H1 (cell line): ENCODE results near the gene STAG1. TPM values are rescaled to one million over a fixed set of nuclear protein-coding genes. Genes with fewer than 3 reads are reported as not detected.

Experiments
- CTCF ChIA-PET: fragments of 300-600 bp; sonication (Branson Sonifier 250); formaldehyde crosslinking; loops from one replicate; lab custom pipeline; 2021; ENCODE audit not compliant: partially characterized antibody; lab: Charles Lee
- POLR2A ChIA-PET: fragments of 300-600 bp; sonication (Branson Sonifier 250); formaldehyde crosslinking; loops from one replicate; lab custom pipeline; 2021; ENCODE audit warnings: inconsistent platforms; ENCODE audit not compliant: partially characterized antibody; lab: Charles Lee
- DNase-seq, 2 experiments: peaks; one replicate each; pipeline versions ENCODE4 v3.0.0 to v3.0.0-alpha.2; 2010 to 2022; ENCODE audit warnings: low spot score in 2 of 2, low read depth in 1 of 2, mixed read lengths in 1 of 2
- FAIRE-seq: peaks from 2 replicates; lab custom pipeline; 2011; peaks lifted over from hg19 to GRCh38; lab: Jason Lieb, UNC
- H2AFZ ChIP-seq: 2 replicates; pipeline ENCODE4 v1.8.1; 2012; ENCODE audit warnings: low read length, inconsistent platforms
- H2AK5ac ChIP-seq: 2 replicates; pipeline ENCODE4 v1.6.1; 2013; ENCODE audit warnings: low read depth, low read length
- H2BK120ac ChIP-seq: replicated peaks from 2 replicates; pipeline ENCODE3; 2013; ENCODE audit warnings: low read depth, low read length, inconsistent platforms
- H2BK12ac ChIP-seq: 2 replicates; pipeline ENCODE4 v1.6.1; 2013; ENCODE audit warnings: low read depth, low read length
- H2BK15ac ChIP-seq: 2 replicates; pipeline ENCODE4 v1.6.1; 2013; ENCODE audit warnings: low read length
- H2BK20ac ChIP-seq: 2 replicates; pipeline ENCODE4 v1.6.1; 2013; ENCODE audit warnings: low read length
- H2BK5ac ChIP-seq: 2 replicates; pipeline ENCODE4 v1.6.1; 2013; ENCODE audit warnings: low read depth, low read length
- H3K14ac ChIP-seq: 2 replicates; pipeline ENCODE4 v1.6.1; 2013; ENCODE audit warnings: inconsistent platforms; ENCODE audit not compliant: insufficient read length
- H3K18ac ChIP-seq: 2 replicates; pipeline ENCODE4 v1.6.1; 2013; ENCODE audit warnings: low read length; ENCODE audit errors: extremely low read depth
- H3K23ac ChIP-seq: 2 replicates; pipeline ENCODE4 v1.6.1; 2013; ENCODE audit warnings: inconsistent platforms; ENCODE audit not compliant: insufficient read length
- H3K23me2 ChIP-seq: 2 replicates; pipeline ENCODE4 v1.6.1; 2013; ENCODE audit warnings: low read depth, low read length
- H3K27ac ChIP-seq: 2 replicates; pipeline ENCODE4 v1.6.1; 2011; ENCODE audit warnings: low read depth, low read length, inconsistent platforms
- H3K27me3 ChIP-seq, 4 experiments: replicated peaks in 1 of 4; 1 replicate in 1 of 4; 2 replicates in 3 of 4; pipeline versions ENCODE4 v1.6.1 to v1.8.1; 2011 to 2013; ENCODE audit warnings: low read length in 3 of 4, mild to moderate bottlenecking in 3 of 4, inconsistent platforms in 2 of 4, mixed read lengths in 2 of 4, moderate library complexity in 1 of 4; ENCODE audit not compliant: control insufficient read depth in 3 of 4, insufficient read depth in 3 of 4; ENCODE audit errors: extremely low read depth in 1 of 4
- H3K36me3 ChIP-seq, 4 experiments: 2 replicates each; pipeline versions ENCODE4 v1.6.1 to v1.8.1; 2011 to 2013; ENCODE audit warnings: mild to moderate bottlenecking in 4 of 4, low read length in 3 of 4, moderate library complexity in 2 of 4, control low read depth in 1 of 4, inconsistent platforms in 1 of 4; ENCODE audit not compliant: insufficient read depth in 4 of 4, control insufficient read depth in 2 of 4
- H3K4ac ChIP-seq: replicated peaks from 2 replicates; pipeline ENCODE3; 2013; ENCODE audit warnings: low read length, low read depth, mixed read lengths, inconsistent platforms; ENCODE audit not compliant: insufficient read length
- H3K4me1 ChIP-seq, 4 experiments: replicated peaks in 1 of 4; 1 replicate in 1 of 4; 2 replicates in 3 of 4; pipeline versions ENCODE4 v1.6.1 to v1.8.1; 2011 to 2013; ENCODE audit warnings: low read length in 3 of 4, inconsistent platforms in 2 of 4, mixed read lengths in 1 of 4; ENCODE audit not compliant: insufficient read depth in 4 of 4, control insufficient read depth in 3 of 4
- H3K4me2 ChIP-seq, 2 experiments: 2 replicates each; pipeline versions ENCODE4 v1.6.1 to v1.8.1; 2011 to 2013; ENCODE audit warnings: low read depth in 2 of 2, low read length in 2 of 2, control low read depth in 1 of 2, inconsistent platforms in 1 of 2, mild to moderate bottlenecking in 1 of 2; ENCODE audit not compliant: insufficient read depth in 1 of 2
- H3K4me3 ChIP-seq, 4 experiments: fragments of 200-600, 300-600 bp in 1 of 4; sonication (generic), shearing (Covaris generic), sonication (Bioruptor Twin) in 1 of 4; 2 replicates each; pipeline versions ENCODE4 v1.5.1 to v1.8.1; 2011 to 2016; ENCODE audit warnings: low read length in 4 of 4, low read depth in 3 of 4, control low read depth in 2 of 4, inconsistent platforms in 2 of 4, mild to moderate bottlenecking in 2 of 4, mixed read lengths in 1 of 4, moderate library complexity in 1 of 4; ENCODE audit not compliant: insufficient read depth in 2 of 4; ENCODE audit errors: extremely low read depth in 1 of 4
- H3K56ac ChIP-seq: replicated peaks from 2 replicates; pipeline ENCODE3; 2013; ENCODE audit warnings: low read depth, mild to moderate bottlenecking, mixed read lengths, low read length, inconsistent platforms; ENCODE audit not compliant: insufficient read length
- H3K79me1 ChIP-seq: 2 replicates; pipeline ENCODE4 v1.6.1; 2013; ENCODE audit warnings: low read depth, low read length, control low read depth
- H3K79me2 ChIP-seq, 2 experiments: 2 replicates each; pipeline versions ENCODE4 v1.6.1 to v1.8.1; 2012 to 2013; ENCODE audit warnings: low read length in 2 of 2, mild to moderate bottlenecking in 2 of 2, inconsistent platforms in 1 of 2; ENCODE audit not compliant: insufficient read depth in 2 of 2, control insufficient read depth in 1 of 2
- H3K9ac ChIP-seq, 4 experiments: replicated peaks in 1 of 4; 1 replicate in 1 of 4; 2 replicates in 3 of 4; pipeline versions ENCODE4 v1.6.1 to v1.8.1; 2011 to 2013; ENCODE audit warnings: low read depth in 3 of 4, low read length in 3 of 4, control low read depth in 2 of 4, mild to moderate bottlenecking in 2 of 4, moderate library complexity in 2 of 4, inconsistent platforms in 1 of 4; ENCODE audit errors: extremely low read depth in 1 of 4
- H3K9me3 ChIP-seq, 2 experiments: 2 replicates each; pipeline versions ENCODE4 v1.6.1 to v1.8.1; 2012 to 2013; ENCODE audit warnings: mild to moderate bottlenecking in 2 of 2, moderate library complexity in 2 of 2, control low read depth in 1 of 2, inconsistent platforms in 1 of 2, low read depth in 1 of 2, low read length in 1 of 2, mixed read lengths in 1 of 2; ENCODE audit not compliant: insufficient read depth in 2 of 2
- H4K20me1 ChIP-seq, 2 experiments: replicated peaks in 1 of 2; 2 replicates each; pipeline versions ENCODE3 to v1.8.1; 2011 to 2013; ENCODE audit warnings: inconsistent platforms in 2 of 2, low read length in 2 of 2, mild to moderate bottlenecking in 1 of 2; ENCODE audit not compliant: insufficient read depth in 2 of 2, control insufficient read depth in 1 of 2
- H4K5ac ChIP-seq: 2 replicates; pipeline ENCODE4 v1.6.1; 2013; ENCODE audit warnings: low read length, low read depth, mixed read lengths, inconsistent platforms; ENCODE audit not compliant: insufficient read length
- H4K8ac ChIP-seq: 2 replicates; pipeline ENCODE4 v1.8.0; 2013; ENCODE audit warnings: mild to moderate bottlenecking, moderate library complexity, low read length, inconsistent platforms; ENCODE audit not compliant: insufficient read depth; ENCODE audit errors: extremely low read depth
- H4K91ac ChIP-seq: replicated peaks from 2 replicates; pipeline ENCODE3; 2013; ENCODE audit warnings: low read length, mixed read lengths, inconsistent platforms; ENCODE audit not compliant: insufficient read length
- BRCA1 ChIP-seq: IDR thresholded peaks from 2 replicates; pipeline ENCODE4 v1.6.1; 2012; ENCODE audit warnings: low read depth, low read length, improper control_type of control experiment
- CBX5 ChIP-seq: fragments of 300-800, 300-1000 bp; sonication (generic); IDR thresholded peaks from 2 replicates; pipeline ENCODE4 v1.7.1; 2016; ENCODE audit warnings: antibody characterized with exemption, low read length, low read depth
- CTCF ChIP-seq, 3 experiments: IDR thresholded peaks; 1 replicate in 2 of 3; 2 replicates in 1 of 3; pipeline versions ENCODE4 v1.5.1 to v1.6.1; 2011; ENCODE audit warnings: low read length in 3 of 3, mild to moderate bottlenecking in 3 of 3, inconsistent platforms in 2 of 3, low read depth in 1 of 3, moderate library complexity in 1 of 3; ENCODE audit not compliant: insufficient read depth in 1 of 3; ENCODE audit errors: control extremely low read depth in 1 of 3
- E2F6 ChIP-seq: IDR thresholded peaks from 2 replicates; pipeline ENCODE4 v1.6.1; 2012; ENCODE audit warnings: inconsistent platforms
- KDM1A ChIP-seq: fragments of 200-600, 300-600 bp; sonication (generic); IDR thresholded peaks from 2 replicates; pipeline ENCODE4 v1.7.1; 2016; ENCODE audit warnings: mild to moderate bottlenecking, low read length, borderline replicate concordance
- KDM4A ChIP-seq: IDR thresholded peaks from one replicate; pipeline ENCODE4 v1.7.1; 2012; ENCODE audit warnings: low read depth, mild to moderate bottlenecking, moderate library complexity, low read length, inconsistent platforms; ENCODE audit not compliant: severe bottlenecking
- RAD21 ChIP-seq, 2 experiments: IDR thresholded peaks in 1 of 2; conservative IDR thresholded peaks in 1 of 2; 2 replicates each; pipeline ENCODE4 v1.6.1; 2011; ENCODE audit warnings: low read depth in 2 of 2, low read length in 2 of 2, improper control_type of control experiment in 1 of 2, inconsistent platforms in 1 of 2, mild to moderate bottlenecking in 1 of 2, moderate library complexity in 1 of 2
- SIX5 ChIP-seq: IDR thresholded peaks from 2 replicates; pipeline ENCODE4 v1.6.1; 2011; ENCODE audit warnings: mild to moderate bottlenecking, low read depth, low read length
- SRF ChIP-seq: IDR thresholded peaks from 2 replicates; pipeline ENCODE4 v1.6.1; 2011; ENCODE audit warnings: mild to moderate bottlenecking, low read depth, low read length, moderate library complexity
- TBP ChIP-seq: IDR thresholded peaks from 2 replicates; pipeline ENCODE4 v1.6.1; 2011; ENCODE audit warnings: low read depth, low read length, improper control_type of control experiment
- ZNF274 ChIP-seq: IDR thresholded peaks from 2 replicates; pipeline ENCODE4 v1.7.0; 2012; ENCODE audit warnings: low read length, borderline replicate concordance; ENCODE audit errors: extremely low read depth
- WGBS, 2 experiments: shearing (Covaris generic) in 1 of 2; methylation state at CpG; one replicate each; pipeline versions ENCODE4 v1.1.6 to v1.1.7; 2013 to 2015; ENCODE audit warnings: low lambda C conversion rate in 2 of 2, mixed read lengths in 2 of 2, inconsistent platforms in 1 of 2, low coverage in 1 of 2, missing lambda C conversion rate in 1 of 2; ENCODE audit not compliant: insufficient replicate concordance in 2 of 2, insufficient coverage in 1 of 2, insufficient read length in 1 of 2; ENCODE audit errors: extremely low coverage in 1 of 2, missing lambda C conversion rate in 1 of 2; 5-methylcytosine and 5-hydroxymethylcytosine counted together
- polyA plus RNA-seq, 7 experiments: library from polyadenylated mRNA; depleted of rRNA in 3 of 7; stranded (reverse) in 5 of 7; unstranded in 2 of 7; fragments of >200 nt in 5 of 7; fragments of 200-250 nt in 2 of 7; gene quantifications; 1 replicate in 5 of 7; 2 replicates in 1 of 7; 4 replicates in 1 of 7; pipeline versions ENCODE4 v1.2.1 to v1.2.3, GENCODE V29; 2011 to 2013; ENCODE audit warnings: missing spikeins in 2 of 7, mixed read lengths in 2 of 7
- total RNA-seq: library from RNA; stranded (reverse); fragmentation: NEBNext Ultra II Directional; extraction: Animal tissue kit (Norgen Biotek cat#: 25700); gene quantifications from 2 replicates; pipeline ENCODE4 v1.2.1, GENCODE V29; 2021

The STAG1 gene
- total and polyA plus RNA-seq, 2 of the 8 experiments (the other 6 are each of a cell fraction or from before 2014, with no cell fraction given) = 4.6 to 23.4 TPM

GRCh38 chr3:136409549-136409948 is 342.6 kb downstream of the STAG1 start:
- H3K4ac ChIP-seq = no peak overlapping the region
- FAIRE-seq = no peak
- no peaks in the 10 kb centered on the region for H3K79me2 ChIP-seq
- H2BK20ac ChIP-seq = no peak overlapping the region
- no peaks in the 10 kb centered on the region for H3K27me3 ChIP-seq
- H4K5ac ChIP-seq = no peak overlapping the region
- H2AFZ ChIP-seq = no peak overlapping the region
- H3K18ac ChIP-seq = no peak overlapping the region
- CTCF ChIA-PET = interaction anchor here (0.6 kb wide), 1 partner anchor 462 kb away, joined by 3 read pairs; no protein-coding TSS in a partner anchor
- H3K4me2 ChIP-seq = no peak overlapping the region
- no peak overlapping the region for H4K91ac ChIP-seq
- POLR2A ChIA-PET = no interaction called here
- WGBS, 2 experiments = 87% methylated on average over 3 of the region's 3 CpGs; no CpG with 5 or more reads in 1 of the 2 experiments
- H2AK5ac ChIP-seq = no peak overlapping the region
- H3K9ac ChIP-seq = no peak overlapping the region
- no peak overlapping the region for H3K23ac ChIP-seq
- H2BK120ac ChIP-seq = no peak overlapping the region
- no peak overlapping the region for H2BK15ac ChIP-seq
- H3K4me3 ChIP-seq = no peak overlapping the region
- no peak overlapping the region for H4K8ac ChIP-seq
- H3K4me1 ChIP-seq = no peaks in the 10 kb centered on the region
- H4K20me1 ChIP-seq = no peaks in the 10 kb centered on the region
- no peak overlapping the region for H2BK5ac ChIP-seq
- no peaks in the 10 kb centered on the region for H3K36me3 ChIP-seq
- H3K23me2 ChIP-seq = no peaks in the 10 kb centered on the region
- H2BK12ac ChIP-seq = no peak overlapping the region
- H3K79me1 ChIP-seq = no peaks in the 10 kb centered on the region
- no peak overlapping the region for H3K56ac ChIP-seq
- H3K14ac ChIP-seq = no peak overlapping the region
- no peaks in the 10 kb centered on the region for H3K9me3 ChIP-seq
- no peak for DNase-seq
- no peak overlapping the region for H3K27ac ChIP-seq
- no peak for TF ChIP-seq CBX5
- TF ChIP-seq SRF = no peak
- TF ChIP-seq KDM1A = no peak
- no peak for TF ChIP-seq RAD21 (IDR thresholded peaks at IDR 0.05 in 1 of 2, conservative IDR thresholded peaks at IDR 0.05 in 1 of 2; ENCODE audit: low read depth in 2 of 2, low read length in 2 of 2)
- TF ChIP-seq ZNF274 = no peak
- TF ChIP-seq KDM4A = no peak
- no peak for TF ChIP-seq CTCF (IDR thresholded peaks at IDR 0.05; ENCODE audit: control extremely low read depth in 1 of 3, insufficient read depth in 1 of 3, low read depth in 1 of 3, low read length in 3 of 3)
- no peak for TF ChIP-seq SIX5
- no peak for TF ChIP-seq BRCA1
- TF ChIP-seq E2F6 = no peak
- no peak for TF ChIP-seq TBP
